MM.1S (cell line): ENCODE data around the gene KRTAP3-1.

ENCODE experiments used
- DNase-seq: peaks from one replicate; pipeline ENCODE4 v3.0.0-alpha.2; 2015
- H2AFZ ChIP-seq: fragments of 300-600 bp; sonication (generic); 2 replicates; pipeline ENCODE4 v1.6.0; 2016; ENCODE audit warnings: antibody characterized with exemption, low read length
- H3F3A ChIP-seq: fragments of 300-600 bp; sonication (generic); 2 replicates; pipeline ENCODE4 v1.6.1; 2016; ENCODE audit warnings: mild to moderate bottlenecking, antibody characterized with exemption, low read length, moderate library complexity, mixed read lengths; ENCODE audit not compliant: insufficient read depth
- H3K27ac ChIP-seq: fragments of 300-600 bp; sonication (generic); 2 replicates; pipeline ENCODE4 v1.5.1; 2016; ENCODE audit warnings: mild to moderate bottlenecking, low read length
- H3K27me3 ChIP-seq: fragments of 300-600 bp; sonication (generic); replicated peaks from 2 replicates; pipeline ENCODE4 v1.6.0; 2016; ENCODE audit warnings: low read length; ENCODE audit not compliant: insufficient read depth
- H3K36me3 ChIP-seq: fragments of 300-600 bp; sonication (generic); replicated peaks from 2 replicates; pipeline ENCODE4 v1.6.1; 2016; ENCODE audit warnings: mild to moderate bottlenecking, low read length, mixed read lengths; ENCODE audit not compliant: insufficient read depth
- H3K4me1 ChIP-seq: fragments of 300-600 bp; sonication (generic); 2 replicates; pipeline ENCODE4 v1.6.1; 2016; ENCODE audit warnings: low read length, mixed read lengths
- H3K4me2 ChIP-seq: fragments of 300-600 bp; sonication (generic); 2 replicates; pipeline ENCODE4 v1.6.0; 2016; ENCODE audit warnings: low read depth, low read length
- H3K4me3 ChIP-seq: fragments of 300-600 bp; sonication (generic); 2 replicates; pipeline ENCODE4 v1.5.1; 2016; ENCODE audit warnings: low read length, mixed read lengths
- H3K79me2 ChIP-seq: fragments of 300-600 bp; sonication (generic); 2 replicates; pipeline ENCODE4 v1.6.1; 2016; ENCODE audit warnings: mixed run types, low read length, mixed read lengths
- H3K9ac ChIP-seq: fragments of 300-600 bp; sonication (generic); 2 replicates; pipeline ENCODE4 v1.6.1; 2016; ENCODE audit warnings: low read length, mixed read lengths
- H3K9me2 ChIP-seq: fragments of 300-600 bp; sonication (generic); replicated peaks from 2 replicates; pipeline ENCODE4 v1.6.1; 2016; ENCODE audit warnings: mild to moderate bottlenecking, low read length, mixed read lengths; ENCODE audit not compliant: insufficient read depth
- H3K9me3 ChIP-seq: fragments of 300-600 bp; sonication (generic); replicated peaks from 2 replicates; pipeline ENCODE4 v1.6.1; 2016; ENCODE audit warnings: mild to moderate bottlenecking, low read length, mixed read lengths; ENCODE audit not compliant: insufficient read depth
- H4K20me1 ChIP-seq: fragments of 300-600 bp; sonication (generic); 2 replicates; pipeline ENCODE4 v1.6.1; 2016; ENCODE audit warnings: mild to moderate bottlenecking, low read length, moderate library complexity, mixed read lengths; ENCODE audit not compliant: insufficient read depth
- CTCF ChIP-seq: fragments of 300-600 bp; sonication (generic); IDR thresholded peaks from 2 replicates; pipeline ENCODE4 v1.5.1; 2016; ENCODE audit warnings: antibody characterized with exemption, low read length, mixed read lengths
- EZH2 ChIP-seq: fragments of 300-600 bp; sonication (generic); optimal IDR thresholded peaks from 2 replicates; pipeline ENCODE3; 2017; ENCODE audit warnings: low read depth, mild to moderate bottlenecking, antibody characterized with exemption, low read length, mixed read lengths
- EZH2phosphoT487 ChIP-seq: fragments of 300-600 bp; sonication (generic); IDR thresholded peaks from 2 replicates; pipeline ENCODE4 v1.6.1; 2018; ENCODE audit warnings: antibody characterized with exemption, low read length

KRTAP3-1 gene

GRCh38 chr17:41020336-41020735, 11.4 kb upstream of the KRTAP3-1 start:
- Histone ChIP-seq H3K27ac (no peak overlapping the region), H3F3A (no peaks in the 10 kb centered on the region), H3K4me1 (no peaks in the 10 kb centered on the region), H3K36me3 (no peaks in the 10 kb centered on the region), H3K9me3 (no peaks in the 10 kb centered on the region), H3K4me2 (no peak overlapping the region), H3K9me2 (no peaks in the 10 kb centered on the region), H3K9ac (no peak overlapping the region), H2AFZ (no peak overlapping the region), H3K79me2 (no peaks in the 10 kb centered on the region), H3K4me3 (no peak overlapping the region), H3K27me3 (no peaks in the 10 kb centered on the region), H4K20me1 (no peaks in the 10 kb centered on the region)
- no peak for TF ChIP-seq CTCF
- TF ChIP-seq EZH2, result no peak
- no peak for TF ChIP-seq EZH2phosphoT487
- DNase-seq, result no peak

GRCh38 chr17:41019415-41019814, 10.5 kb upstream of the KRTAP3-1 start:
- no peaks in the 10 kb centered on the region for H3K9me3 ChIP-seq
- no peak overlapping the region for H3K27ac ChIP-seq
- H3K36me3 ChIP-seq, result no peaks in the 10 kb centered on the region
- H3K4me2 ChIP-seq, result no peak overlapping the region
- TF ChIP-seq EZH2 (no peak), EZH2phosphoT487 (no peak), CTCF (no peak)
- H4K20me1 ChIP-seq, result no peaks in the 10 kb centered on the region
- no peaks in the 10 kb centered on the region for H3K9me2 ChIP-seq
- H3K4me3 ChIP-seq, result no peak overlapping the region
- no peaks in the 10 kb centered on the region for H3K27me3 ChIP-seq
- no peak overlapping the region for H3K9ac ChIP-seq
- no peaks in the 10 kb centered on the region for H3K4me1 ChIP-seq
- no peak for DNase-seq
- no peaks in the 10 kb centered on the region for H3F3A ChIP-seq
- no peaks in the 10 kb centered on the region for H3K79me2 ChIP-seq
- H2AFZ ChIP-seq, result no peak overlapping the region

- no peak for DNase-seq
- no peak overlapping the region for H2AFZ ChIP-seq
- no peaks in the 10 kb centered on the region for H3F3A ChIP-seq
- H3K4me3 ChIP-seq, result no peak overlapping the region
- TF ChIP-seq CTCF (no peak), EZH2 (no peak), EZH2phosphoT487 (no peak)
- H3K9me3 ChIP-seq, result no peaks in the 10 kb centered on the region
- no peaks in the 10 kb centered on the region for H3K36me3 ChIP-seq
- H4K20me1 ChIP-seq, result no peaks in the 10 kb centered on the region
- no peak overlapping the region for H3K4me2 ChIP-seq
- H3K27me3 ChIP-seq, result no peaks in the 10 kb centered on the region
- no peak overlapping the region for H3K9ac ChIP-seq
- no peaks in the 10 kb centered on the region for H3K79me2 ChIP-seq
- no peaks in the 10 kb centered on the region for H3K9me2 ChIP-seq
- no peak overlapping the region for H3K27ac ChIP-seq
- H3K4me1 ChIP-seq, result no peaks in the 10 kb centered on the region
Observed at GRCh38 chr17:41018541-41018940, 9.6 kb upstream of the KRTAP3-1 start.
